ENCODE measurements around the gene TNFRSF19. TPM values are rescaled to one million over a fixed set of nuclear protein-coding genes. Genes with fewer than 3 reads are reported as not detected.

TNFRSF19 gene
- total and polyA plus RNA-seq, 2 of the 8 experiments (the other 6 are each of a cell fraction or from before 2014, with no cell fraction given), result 0.50 to 0.95 TPM

GRCh38 chr13:23667750-23668149 lies 97.5 kb downstream of the TNFRSF19 start (continued):
- no peak for TF ChIP-seq JUN (IDR thresholded peaks at IDR 0.05; ENCODE audit: low read depth, low read length)
- peak; percentile 69 for TF ChIP-seq E2F6 (IDR thresholded peaks at IDR 0.05)
- TF ChIP-seq CHD7 (IDR thresholded peaks at IDR 0.05; ENCODE audit: insufficient replicate concordance, low read length), result no peak
- TF ChIP-seq TEAD4 (IDR thresholded peaks at IDR 0.05; ENCODE audit: low read depth, low read length), result no peak
- TF ChIP-seq KDM5A (IDR thresholded peaks at IDR 0.05; ENCODE audit: low read length), result no peak
- TF ChIP-seq RAD21 (IDR thresholded peaks at IDR 0.05 in 1 of 2, conservative IDR thresholded peaks at IDR 0.05 in 1 of 2; ENCODE audit: low read depth in 2 of 2, low read length in 2 of 2), result peak; percentile 57 to 69
- TF ChIP-seq SAP30 (IDR thresholded peaks at IDR 0.05; ENCODE audit: insufficient read depth, insufficient replicate concordance, low read length), result no peak
- no peak for TF ChIP-seq SUZ12 (IDR thresholded peaks at IDR 0.05; ENCODE audit: low read length)
- no peak for TF ChIP-seq JUND (IDR thresholded peaks at IDR 0.05; ENCODE audit: low read length)
- no peak for TF ChIP-seq FOSL1 (IDR thresholded peaks at IDR 0.05; ENCODE audit: insufficient read depth, low read depth, low read length)
- TF ChIP-seq SP1 (IDR thresholded peaks at IDR 0.05; ENCODE audit: low read depth, low read length), result no peak
